HG03039 (cell line): Measurements from ENCODE around the gene CTNND1.
"Not testable (repeated sequence)": the region's sequence is repeated elsewhere in the genome, so short reads cannot be mapped to it uniquely, and the experiment has no call there.

ENCODE experiments used
- ATAC-seq: cut with Tn5 transposase; IDR thresholded peaks from one replicate; pipeline ENCODE4 v1.9.1; 2021; ENCODE audit warnings: mild to moderate bottlenecking, moderate library complexity; ENCODE audit not compliant: unreplicated experiment

CTNND1 gene

GRCh38 chr11:57792060-57792541 lies 30.5 kb downstream of the CTNND1 start:
- ATAC-seq: peak; percentile 76

- peak; percentile 30 for ATAC-seq
These were observed 31.3 kb downstream of the CTNND1 start for GRCh38 chr11:57792870-57793269.

GRCh38 chr11:57793351-57794115 lies 31.9 kb downstream of the CTNND1 start:
- no peak for ATAC-seq

- ATAC-seq: no peak
These were observed 37.4 kb downstream of the CTNND1 start for GRCh38 chr11:57798905-57799559.

- ATAC-seq: peak; percentile 77
These were observed 39.0 kb downstream of the CTNND1 start for GRCh38 chr11:57800444-57801182.

- no peak for ATAC-seq
These were observed 39.5 kb downstream of the CTNND1 start for GRCh38 chr11:57801183-57801485.

GRCh38 chr11:57802411-57802810 lies 40.8 kb downstream of the CTNND1 start:
- ATAC-seq: no peak

- no peak for ATAC-seq
These were observed 42.9 kb downstream of the CTNND1 start for GRCh38 chr11:57804466-57804865.

- ATAC-seq: no peak
These were observed 44.2 kb downstream of the CTNND1 start for GRCh38 chr11:57805780-57806179.

GRCh38 chr11:57812634-57813033 lies 51.0 kb downstream of the CTNND1 start:
- ATAC-seq: no peak

GRCh38 chr11:57815476-57815875 lies 53.9 kb downstream of the CTNND1 start:
- peak; percentile 90 for ATAC-seq

GRCh38 chr11:57815877-57816276 lies 54.3 kb downstream of the CTNND1 start:
- no peak for ATAC-seq

GRCh38 chr11:57818812-57819211 lies 57.2 kb downstream of the CTNND1 start:
- no peak for ATAC-seq

GRCh38 chr11:57819252-57819979 lies 57.8 kb downstream of the CTNND1 start:
- ATAC-seq: no peak

GRCh38 chr11:57823859-57824258 lies 62.3 kb downstream of the CTNND1 start:
- no peak for ATAC-seq

- ATAC-seq: no peak
These were observed 73.2 kb downstream of the CTNND1 start for GRCh38 chr11:57834852-57835251.

GRCh38 chr11:57838609-57839008 lies 77.0 kb downstream of the CTNND1 start:
- ATAC-seq: not testable (repeated sequence)

GRCh38 chr11:57842873-57843272 lies 81.3 kb downstream of the CTNND1 start:
- ATAC-seq: no peak

GRCh38 chr11:57867966-57868365 lies 106.4 kb downstream of the CTNND1 start:
- no peak for ATAC-seq

- no peak for ATAC-seq
These were observed 106.9 kb downstream of the CTNND1 start for GRCh38 chr11:57868491-57868890.
